CD4-positive, alpha-beta T cell treated with Interferon alpha-2 for 1 hour (primary cell): Measurements from ENCODE around the gene LSM10.
A peak's percentile ranks its signal among the peaks of the same experiment; 100 is the strongest.

ENCODE experiments used
- DNase-seq, 2 donors: peaks; one replicate each; pipeline ENCODE4 v3.0.0-alpha.2; 2020 to 2022

LSM10 gene

DNA sequence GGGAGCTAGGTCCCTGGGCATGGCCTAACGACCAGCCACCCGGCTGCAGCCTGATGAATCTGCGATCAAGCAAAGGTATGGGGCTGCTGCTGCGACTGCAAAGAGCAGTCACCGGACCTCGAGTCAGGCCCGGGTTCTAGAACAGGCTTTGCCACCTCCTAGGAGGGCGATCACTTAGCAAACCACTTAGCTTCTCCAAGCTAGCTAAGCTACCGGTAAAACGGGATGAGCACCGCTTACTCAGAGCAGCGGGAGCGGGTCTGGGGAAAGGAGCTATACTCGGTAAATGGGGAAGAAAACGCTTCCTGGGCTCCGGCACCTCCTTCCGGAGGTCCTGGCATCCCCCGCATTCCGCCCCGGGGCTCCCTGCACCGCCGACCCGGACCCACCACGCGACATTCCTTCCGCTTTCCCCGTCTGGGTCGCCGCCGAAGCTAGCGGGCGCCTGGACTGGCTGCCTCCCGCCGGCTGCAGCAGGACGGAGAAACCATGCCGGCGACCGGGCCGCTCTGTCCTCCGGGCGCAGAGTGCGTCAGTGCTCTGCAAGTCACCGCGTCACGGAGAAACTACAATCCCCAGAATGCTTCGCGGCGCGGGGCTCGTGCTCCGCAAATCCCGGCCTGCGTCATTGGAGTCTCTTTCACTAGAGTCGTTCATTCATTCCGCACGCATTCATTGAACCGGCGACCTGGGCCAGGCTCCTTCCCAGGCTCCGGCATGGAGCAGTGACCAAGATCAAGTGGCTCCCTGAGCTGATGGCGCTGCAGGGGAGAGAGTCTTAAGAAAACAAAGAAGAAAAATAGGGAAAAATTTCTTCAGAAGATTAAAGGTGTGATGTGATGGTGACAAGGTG is at the start of gene LSM10:
TSS of gene LSM10 (minus strand) at position 531 of the 853 bp plus-strand sequence. CDS start 3,779 bp downstream, outside the sequence.
- peak; percentile 90 to 93 for DNase-seq

GRCh38 chr1:36447450-36447849 is 49.7 kb upstream of the LSM10 start:
- DNase-seq = no peak

DNA sequence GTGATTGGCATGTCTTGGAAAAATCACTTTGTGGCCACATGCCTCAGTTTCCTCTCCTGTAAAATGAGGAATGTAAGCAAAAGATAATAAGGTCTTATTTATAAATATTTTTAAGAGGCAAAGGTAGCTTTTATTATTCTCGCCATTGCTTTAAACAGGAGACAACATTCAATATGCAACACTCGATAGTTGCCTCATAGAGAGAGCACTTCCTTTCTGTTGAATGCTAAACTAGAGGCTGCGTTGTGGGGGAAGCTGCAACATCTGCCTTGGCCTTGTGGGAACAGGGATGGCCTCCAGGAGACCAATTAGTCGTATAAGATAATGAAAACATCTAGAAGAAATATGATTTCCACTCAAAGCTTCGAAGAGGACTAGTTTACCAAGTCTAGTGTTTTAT is 49.0 kb upstream of the LSM10 start:
- no peak for DNase-seq

DNA sequence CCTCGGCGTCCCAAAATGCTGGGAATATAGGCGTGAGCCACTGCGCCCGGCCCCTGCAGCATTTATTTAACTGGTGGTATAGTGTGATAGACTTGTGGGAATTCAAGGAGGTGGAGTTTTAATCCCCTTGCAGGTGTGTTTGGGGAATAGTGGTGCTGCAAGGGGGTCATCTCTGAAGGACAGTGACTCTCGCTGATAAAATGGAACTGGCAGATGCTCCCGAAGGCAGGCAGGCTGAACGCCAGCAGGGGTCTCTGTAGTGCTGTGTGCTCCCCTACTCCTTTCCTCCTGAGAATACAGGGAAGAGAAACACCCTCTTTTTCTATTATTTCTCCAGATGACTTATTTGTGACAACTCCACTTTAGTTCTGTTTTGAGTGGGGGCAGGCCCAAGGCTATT is 48.6 kb upstream of the LSM10 start:
- peak; percentile 12 to 13 for DNase-seq

DNA sequence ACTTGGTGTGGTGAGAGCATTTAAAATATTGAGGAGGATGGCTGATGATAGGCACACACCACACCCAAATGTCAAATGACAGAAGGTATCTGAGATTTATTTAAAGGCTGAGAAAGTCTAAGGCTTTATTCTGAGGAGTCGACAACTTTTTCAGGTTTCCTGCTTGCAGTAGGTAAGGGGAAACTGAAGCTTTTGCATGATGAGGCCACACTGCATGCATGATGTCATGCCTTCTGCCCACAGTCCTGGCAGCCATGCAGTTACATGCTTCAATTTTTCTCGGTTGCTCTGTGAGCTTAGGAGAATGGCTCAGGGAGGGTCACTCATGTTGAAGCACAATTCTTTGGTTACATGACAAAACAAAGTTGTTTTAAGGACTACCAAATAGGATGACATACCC is 45.6 kb upstream of the LSM10 start:
- no peak for DNase-seq

- DNase-seq = no peak
These were observed 44.6 kb upstream of the LSM10 start for GRCh38 chr1:36442337-36442736.

GRCh38 chr1:36440646-36441045 is 42.9 kb upstream of the LSM10 start:
- no peak for DNase-seq

DNA sequence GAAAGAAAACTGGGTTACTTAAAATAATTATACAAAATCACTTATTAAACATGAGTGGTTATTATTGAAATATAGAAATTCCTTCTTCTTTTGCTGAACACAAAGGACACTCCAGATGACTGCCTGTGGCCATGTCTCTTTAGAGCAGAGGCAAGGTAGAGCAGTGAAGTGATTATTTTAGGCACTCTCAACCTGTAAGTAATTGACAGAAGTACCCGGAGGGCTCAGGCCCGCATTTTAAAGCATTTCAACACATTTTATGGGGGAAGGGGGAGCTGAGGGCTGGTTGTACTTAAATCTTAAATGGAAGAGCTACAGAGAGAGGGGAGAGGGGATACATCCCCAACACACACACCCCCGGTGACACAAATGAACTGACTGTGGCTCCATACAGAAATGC is 42.3 kb upstream of the LSM10 start:
- no peak for DNase-seq

GRCh38 chr1:36438715-36439114 is 41.0 kb upstream of the LSM10 start:
- no peak for DNase-seq

DNA sequence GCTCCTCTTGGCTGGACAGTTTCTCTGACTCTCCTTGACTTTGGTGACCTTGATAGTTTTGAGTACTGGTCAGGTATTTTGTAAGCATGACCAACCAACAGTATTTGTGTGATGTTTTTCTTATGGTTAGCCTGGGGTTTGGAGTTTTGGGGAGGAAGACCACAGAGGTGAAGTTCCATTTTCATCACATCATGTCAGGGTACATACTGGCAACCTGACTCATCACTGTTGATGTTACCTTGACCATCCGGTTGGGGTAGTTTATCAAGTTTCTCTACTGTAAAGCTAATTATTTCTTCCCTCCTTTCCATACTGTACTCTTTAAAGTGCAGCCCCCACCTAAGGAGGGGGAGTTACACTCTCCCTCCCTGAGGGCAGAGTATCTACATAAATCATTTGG is 39.1 kb upstream of the LSM10 start:
- no peak for DNase-seq

- no peak for DNase-seq
These were observed 35.4 kb upstream of the LSM10 start for GRCh38 chr1:36433102-36433501.

DNA sequence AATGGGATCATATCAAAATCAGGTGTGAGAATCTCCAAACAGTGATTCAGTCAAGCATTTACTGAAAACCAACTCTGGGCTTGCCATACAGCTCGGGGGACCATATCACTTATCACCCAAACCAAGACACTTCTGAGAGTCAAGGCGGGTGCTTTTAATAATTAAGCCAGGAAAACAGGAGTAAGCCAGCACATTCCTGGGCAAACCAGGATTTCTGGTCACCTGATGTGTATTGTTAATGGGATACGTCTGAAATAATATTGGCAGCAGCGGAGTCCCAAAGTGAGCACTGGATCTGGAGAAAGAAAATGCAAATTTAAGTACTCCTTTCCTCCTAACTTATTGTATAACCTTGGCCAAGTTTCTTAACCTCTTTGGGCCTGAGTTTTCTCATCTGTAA is 34.9 kb upstream of the LSM10 start:
- DNase-seq = no peak

DNA sequence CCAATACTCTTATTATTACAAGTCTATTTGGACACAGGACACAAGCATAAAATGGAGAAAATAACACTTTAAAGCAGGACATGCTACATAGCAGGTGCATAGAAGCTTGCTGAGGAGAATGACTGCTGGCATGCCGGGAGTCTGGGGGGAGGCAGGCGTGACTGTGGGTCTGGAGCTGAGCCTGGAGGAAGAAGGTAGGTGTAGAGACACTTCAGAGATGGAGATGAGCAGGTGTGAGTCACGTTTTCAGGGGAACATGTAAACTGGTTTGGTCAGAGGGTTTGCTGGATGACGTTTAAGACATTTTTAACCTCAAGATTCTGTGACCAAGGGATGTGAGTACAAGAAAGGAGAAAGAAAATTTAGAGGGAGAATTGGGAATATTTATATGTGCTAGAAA is 28.1 kb upstream of the LSM10 start:
- DNase-seq = no peak

DNA sequence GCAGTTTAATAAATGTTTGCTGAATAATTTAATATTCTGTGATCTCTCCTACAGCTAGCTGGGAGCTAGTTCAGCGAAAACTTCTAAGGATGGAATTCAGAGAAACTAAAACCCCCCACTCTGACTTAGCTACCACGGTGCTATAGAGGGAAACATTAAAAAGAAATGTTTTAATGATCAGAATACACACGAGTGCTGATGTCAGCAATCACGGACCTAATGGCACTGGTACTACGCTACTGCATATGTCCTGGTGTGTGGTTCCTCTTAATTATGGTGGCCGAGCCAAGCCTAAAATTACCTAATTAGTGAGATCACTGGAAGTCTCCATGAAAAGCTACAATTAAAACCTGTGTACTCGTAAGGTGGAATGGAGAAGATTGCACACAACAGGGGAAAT is 23.9 kb upstream of the LSM10 start:
- no peak for DNase-seq

DNA sequence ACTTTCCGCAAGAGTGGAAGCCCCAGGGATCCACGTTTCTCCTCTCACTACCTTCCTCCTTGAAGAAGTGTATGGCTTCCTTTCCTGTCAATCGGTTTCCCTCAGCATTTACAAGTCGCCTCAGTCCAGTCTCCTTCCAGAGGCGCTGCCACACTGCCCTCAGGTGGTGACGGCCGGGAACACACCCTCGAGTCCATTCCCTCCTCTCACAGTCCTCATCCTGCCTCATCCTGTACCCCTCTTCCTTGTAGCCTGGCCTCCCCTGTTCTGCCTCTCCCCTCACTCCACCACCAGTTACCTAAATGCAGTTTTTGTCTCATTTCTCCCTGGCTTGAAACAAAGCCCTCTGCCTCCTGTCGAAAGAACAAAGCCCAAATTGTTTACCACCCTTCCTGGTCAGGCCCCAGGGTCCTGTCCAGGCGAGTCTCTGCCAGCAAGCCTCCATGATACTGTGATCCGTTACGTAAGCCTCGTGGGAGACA is 23.2 kb upstream of the LSM10 start:
- peak; percentile 86 to 90 for DNase-seq

DNA sequence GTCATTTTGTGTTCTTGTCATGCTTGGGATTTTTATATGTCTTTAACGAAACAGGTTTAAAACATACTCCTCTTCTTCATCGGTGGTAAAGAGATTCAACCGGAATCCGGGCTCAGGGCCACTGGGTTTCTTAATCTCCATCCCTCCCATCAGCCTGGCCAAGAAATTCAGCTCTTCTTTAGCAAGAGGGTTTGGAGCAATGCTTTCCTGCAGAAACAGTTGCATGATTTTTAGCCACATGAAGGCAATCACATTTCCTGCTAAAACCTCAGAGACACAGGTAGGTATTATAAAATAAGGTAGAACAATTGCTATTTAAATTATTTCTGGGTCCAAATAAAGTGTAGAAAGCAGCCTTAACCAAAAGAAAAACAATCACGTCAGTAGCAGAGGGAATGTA is 22.7 kb upstream of the LSM10 start:
- no peak for DNase-seq

DNA sequence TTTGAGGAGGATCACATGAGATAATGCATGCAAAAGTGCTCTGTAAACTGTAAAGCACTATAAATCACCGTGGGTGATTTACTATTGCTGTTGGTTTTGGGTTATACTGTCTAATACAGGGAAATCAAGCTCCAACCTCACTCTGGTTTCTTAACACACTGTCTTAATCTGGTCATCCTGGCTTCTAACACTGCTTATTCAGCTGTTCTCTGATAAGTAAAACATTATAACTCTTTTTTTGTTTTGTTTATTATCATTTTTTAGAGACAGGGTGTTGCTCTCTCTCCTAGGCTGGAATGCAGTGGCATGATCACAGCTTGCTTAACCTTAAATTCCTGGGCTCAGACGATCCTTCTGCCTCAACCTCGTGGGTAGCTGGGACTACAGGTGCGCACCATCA is 21.9 kb upstream of the LSM10 start:
- no peak for DNase-seq

DNA sequence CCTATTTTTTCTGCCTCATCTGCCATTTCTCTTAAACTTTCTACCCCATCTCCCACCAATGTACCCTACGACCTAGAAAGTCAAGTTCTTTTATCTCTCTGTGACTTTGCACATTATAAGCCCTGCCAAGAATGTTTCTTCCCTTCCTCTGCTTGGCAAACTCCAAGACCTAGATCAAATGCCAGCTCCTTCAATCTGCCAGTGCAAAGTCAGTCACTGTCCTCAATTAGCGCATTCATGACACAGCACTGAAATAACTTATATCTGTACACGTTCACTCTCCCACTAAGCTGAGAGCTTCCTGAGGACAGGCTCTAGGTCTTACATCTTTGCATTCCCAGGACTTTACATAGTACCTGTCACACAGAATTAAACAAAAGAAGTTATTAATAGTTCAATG is 21.4 kb upstream of the LSM10 start:
- no peak for DNase-seq

DNA sequence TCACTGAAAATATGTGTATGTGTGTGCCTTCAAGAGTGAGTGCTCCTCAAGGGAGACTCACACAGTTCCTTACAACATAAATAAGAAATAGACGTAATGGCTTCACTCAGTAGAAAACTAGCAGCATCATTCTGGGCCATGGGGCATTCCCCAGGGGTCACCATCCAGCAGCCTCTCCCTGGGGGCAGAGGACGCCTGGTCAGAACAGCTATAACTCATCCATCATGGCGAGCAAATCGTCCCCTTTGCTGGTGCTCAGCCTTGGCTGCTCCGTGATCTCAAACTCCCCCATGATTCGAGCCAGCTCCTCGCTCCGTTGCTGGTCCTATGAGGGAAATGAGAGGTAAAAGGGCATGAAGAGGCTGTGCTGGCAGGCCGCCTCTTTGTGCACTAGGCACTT is 20.2 kb upstream of the LSM10 start:
- no peak for DNase-seq

DNA sequence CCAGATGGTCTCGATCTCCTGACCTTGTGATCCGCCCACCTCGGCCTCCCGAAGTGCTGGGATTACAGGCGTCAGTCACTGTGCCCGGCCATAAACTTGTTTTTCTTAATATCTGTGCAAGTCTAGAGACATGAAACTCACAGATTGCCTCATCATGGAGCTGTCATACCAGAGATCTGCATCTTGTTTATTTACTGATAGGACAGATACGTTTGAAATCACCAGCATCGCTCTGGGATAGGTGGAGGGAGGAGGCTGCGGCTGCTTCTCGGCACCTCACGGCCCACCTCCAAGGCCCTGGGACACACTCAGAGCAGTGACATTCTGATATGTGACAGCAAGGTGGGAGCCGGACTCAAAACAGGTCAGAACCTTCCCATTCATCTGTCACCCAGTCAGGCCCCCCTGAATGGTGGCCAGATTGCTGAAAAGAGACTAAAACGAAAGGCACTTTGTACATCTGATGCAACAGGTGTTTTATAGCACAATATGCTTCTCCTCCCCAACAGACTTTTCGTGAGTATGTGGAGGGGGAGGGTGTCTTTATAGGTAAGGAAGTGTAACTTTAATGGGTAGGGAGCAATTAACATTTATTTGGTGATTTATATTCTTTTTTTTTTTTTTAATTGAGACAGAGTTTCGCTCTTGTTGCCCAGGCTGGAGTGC is 18.1 kb upstream of the LSM10 start:
- DNase-seq = no peak

- DNase-seq = no peak
These were observed 16.7 kb upstream of the LSM10 start for GRCh38 chr1:36414384-36414783.

DNA sequence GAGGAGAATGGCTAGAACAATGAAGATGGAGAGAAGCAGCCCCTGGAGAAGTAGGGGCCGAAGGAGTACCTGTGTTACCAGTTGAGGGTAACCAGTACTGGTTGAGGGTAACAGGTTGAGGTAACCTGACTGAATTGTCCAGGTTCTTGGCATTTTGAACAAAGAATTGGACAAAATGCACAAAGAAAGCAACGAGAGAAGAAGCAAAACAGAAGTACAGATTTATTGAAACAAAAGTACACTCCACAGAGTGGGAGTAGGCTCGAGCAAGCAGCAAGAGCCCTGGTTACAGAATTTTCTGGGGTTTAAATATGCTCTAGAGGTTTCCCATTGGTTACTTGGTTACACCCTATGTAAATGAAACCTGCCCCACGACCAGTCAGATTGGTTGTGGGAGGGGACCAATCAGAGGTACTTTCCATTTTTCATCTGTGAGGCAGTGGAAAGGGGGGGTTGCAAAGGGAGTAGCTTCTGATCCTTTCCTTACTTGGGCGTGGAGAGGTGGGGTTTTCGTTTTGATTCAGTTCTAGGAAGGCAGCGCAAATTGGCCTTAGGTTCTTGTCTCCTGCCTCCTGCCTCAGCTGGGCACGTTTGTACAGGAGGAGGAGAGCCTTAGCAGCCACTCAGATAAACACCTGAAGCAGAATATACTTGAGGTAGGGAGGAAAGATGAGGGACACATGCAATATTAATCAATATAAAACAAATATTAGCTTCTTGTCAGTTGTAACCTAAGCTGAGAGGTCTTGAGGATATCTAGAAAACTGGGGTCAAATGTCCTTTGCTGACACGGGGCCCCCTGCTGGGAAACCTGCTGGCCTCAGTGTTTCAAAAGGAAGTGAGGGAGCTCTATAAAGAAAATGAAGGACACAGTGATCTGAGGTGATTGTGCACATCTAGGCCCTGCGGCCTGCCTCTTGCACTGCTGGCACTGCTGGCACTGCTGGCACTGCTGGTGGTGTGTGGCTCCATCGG is 14.3 kb upstream of the LSM10 start:
- peak; percentile 42 to 67 for DNase-seq

- DNase-seq = no peak
These were observed 10.8 kb upstream of the LSM10 start for GRCh38 chr1:36408479-36408878.
